ENCODE results near the gene CNTNAP2.

GRCh38 chr7:148155000-148155399 is 2038.4 kb downstream of the CNTNAP2 start:
- TF ChIP-seq, protein P1, sequence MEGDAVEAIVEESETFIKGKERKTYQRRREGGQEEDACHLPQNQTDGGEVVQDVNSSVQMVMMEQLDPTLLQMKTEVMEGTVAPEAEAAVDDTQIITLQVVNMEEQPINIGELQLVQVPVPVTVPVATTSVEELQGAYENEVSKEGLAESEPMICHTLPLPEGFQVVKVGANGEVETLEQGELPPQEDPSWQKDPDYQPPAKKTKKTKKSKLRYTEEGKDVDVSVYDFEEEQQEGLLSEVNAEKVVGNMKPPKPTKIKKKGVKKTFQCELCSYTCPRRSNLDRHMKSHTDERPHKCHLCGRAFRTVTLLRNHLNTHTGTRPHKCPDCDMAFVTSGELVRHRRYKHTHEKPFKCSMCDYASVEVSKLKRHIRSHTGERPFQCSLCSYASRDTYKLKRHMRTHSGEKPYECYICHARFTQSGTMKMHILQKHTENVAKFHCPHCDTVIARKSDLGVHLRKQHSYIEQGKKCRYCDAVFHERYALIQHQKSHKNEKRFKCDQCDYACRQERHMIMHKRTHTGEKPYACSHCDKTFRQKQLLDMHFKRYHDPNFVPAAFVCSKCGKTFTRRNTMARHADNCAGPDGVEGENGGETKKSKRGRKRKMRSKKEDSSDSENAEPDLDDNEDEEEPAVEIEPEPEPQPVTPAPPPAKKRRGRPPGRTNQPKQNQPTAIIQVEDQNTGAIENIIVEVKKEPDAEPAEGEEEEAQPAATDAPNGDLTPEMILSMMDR (IDR thresholded peaks at IDR 0.05) = no peak
- TF ChIP-seq EP300 (IDR thresholded peaks at IDR 0.05) = no peak
